Subcutaneous abdominal adipose tissue (tissue), 5 donors: ENCODE measurements around the gene ASXL2.

Experiments used
- H3K27ac ChIP-seq: one replicate; pipeline ENCODE4 v1.7.0; 2013; ENCODE audit warnings: low read depth, mild to moderate bottlenecking, inconsistent platforms, low read length, moderate library complexity
- H3K27me3 ChIP-seq, 5 donors: one replicate each; pipeline ENCODE4 v1.7.0; 2013; ENCODE audit warnings: low read length in 5 of 5, inconsistent platforms in 1 of 5; ENCODE audit not compliant: control insufficient read depth in 5 of 5, insufficient read depth in 4 of 5
- H3K36me3 ChIP-seq, 5 donors: one replicate each; pipeline ENCODE4 v1.7.0; 2013; ENCODE audit warnings: low read length in 5 of 5; ENCODE audit not compliant: control insufficient read depth in 5 of 5, insufficient read depth in 5 of 5
- H3K4me1 ChIP-seq, 5 donors: one replicate each; pipeline ENCODE4 v1.7.0; 2013; ENCODE audit warnings: low read length in 5 of 5, mild to moderate bottlenecking in 3 of 5, moderate library complexity in 1 of 5; ENCODE audit not compliant: control insufficient read depth in 5 of 5, insufficient read depth in 5 of 5
- H3K4me3 ChIP-seq, 5 donors: one replicate each; pipeline ENCODE4 v1.7.0; 2013; ENCODE audit warnings: low read length in 5 of 5, low read depth in 1 of 5
- H3K9ac ChIP-seq, 5 donors: one replicate each; pipeline ENCODE4 v1.7.0; 2013; ENCODE audit warnings: low read length in 5 of 5, mild to moderate bottlenecking in 4 of 5, moderate library complexity in 3 of 5
- H3K9me3 ChIP-seq, 5 donors: one replicate each; pipeline ENCODE4 v1.7.0; 2013; ENCODE audit warnings: low read length in 5 of 5; ENCODE audit not compliant: control insufficient read depth in 5 of 5
- donor health status: healthy.
- donor health status: healthy.
- donor health status: healthy.
- donor health status: healthy.
- donor health status: healthy.

ASXL2 gene

GRCh38 chr2:25688236-25688635, 190.1 kb downstream of the ASXL2 start:
- H3K9ac ChIP-seq = no peak overlapping the region

GRCh38 chr2:25685741-25686140, 192.5 kb downstream of the ASXL2 start:
- H3K4me3 ChIP-seq = no peak overlapping the region
- H3K27ac ChIP-seq = no peak overlapping the region
- no peaks in the 10 kb centered on the region for H3K27me3 ChIP-seq
- no peaks in the 10 kb centered on the region for H3K4me1 ChIP-seq
- H3K36me3 ChIP-seq = no peaks in the 10 kb centered on the region
- no peaks in the 10 kb centered on the region for H3K9me3 ChIP-seq
- H3K9ac ChIP-seq = no peak overlapping the region

More at GRCh38 chr2:25688236-25688635, 190.1 kb downstream of the ASXL2 start:
- Histone ChIP-seq H3K36me3 (no peaks in the 10 kb centered on the region), H3K27me3 (no peaks in the 10 kb centered on the region), H3K4me1 (no peaks in the 10 kb centered on the region), H3K9me3 (no peaks in the 10 kb centered on the region), H3K27ac (no peak overlapping the region), H3K4me3 (no peak overlapping the region)

GRCh38 chr2:25684577-25685473, 193.5 kb downstream of the ASXL2 start:
- Histone ChIP-seq H3K4me1 (no peaks in the 10 kb centered on the region), H3K27me3 (no peaks in the 10 kb centered on the region), H3K9me3 (no peaks in the 10 kb centered on the region), H3K36me3 (no peaks in the 10 kb centered on the region), H3K4me3 (no peak overlapping the region), H3K27ac (no peak overlapping the region), H3K9ac (no peak overlapping the region)
